Osteocyte (in vitro differentiated cells): ENCODE data around the gene FBN3. TPM values are rescaled to one million over a fixed set of nuclear protein-coding genes. Genes with fewer than 3 reads are reported as not detected.

Experiments used
- DNase-seq: peaks from one replicate; pipeline ENCODE4 v3.0.0; 2021; ENCODE audit warnings: mixed read lengths; ENCODE audit not compliant: unreplicated experiment; ENCODE audit errors: extremely low spot score
- H3K27ac Mint-ChIP-seq: one replicate; pipeline ENCODE4 v1.8.0; 2021; ENCODE audit warnings: mild to moderate bottlenecking, mixed read lengths; ENCODE audit not compliant: unreplicated experiment
- H3K27me3 Mint-ChIP-seq: one replicate; pipeline ENCODE4 v1.8.0; 2021; ENCODE audit warnings: mixed read lengths; ENCODE audit not compliant: unreplicated experiment
- H3K36me3 Mint-ChIP-seq: one replicate; pipeline ENCODE4 v1.8.0; 2021; ENCODE audit warnings: mixed read lengths; ENCODE audit not compliant: unreplicated experiment
- H3K4me1 Mint-ChIP-seq: one replicate; pipeline ENCODE4 v1.8.0; 2021; ENCODE audit warnings: mixed read lengths; ENCODE audit not compliant: unreplicated experiment
- H3K4me3 Mint-ChIP-seq: one replicate; pipeline ENCODE4 v1.8.0; 2021; ENCODE audit warnings: mild to moderate bottlenecking, moderate library complexity, mixed read lengths; ENCODE audit not compliant: unreplicated experiment
- H3K9me3 Mint-ChIP-seq: one replicate; pipeline ENCODE4 v1.8.0; 2021; ENCODE audit warnings: mixed read lengths; ENCODE audit not compliant: unreplicated experiment
- CTCF ChIP-seq: fragments of 200-600 bp; sonication (generic); IDR thresholded peaks from 2 replicates; pipeline ENCODE4 v1.5.0; 2021; ENCODE audit warnings: antibody characterized with exemption, mild to moderate bottlenecking, moderate library complexity
- total RNA-seq: library from RNA; stranded (reverse); gene quantifications from 2 replicates; pipeline ENCODE4 v1.2.1, GENCODE V29; 2021

Gene FBN3
- total RNA-seq, 1 donor from 2014 or later = 0.19 TPM

- no peak for DNase-seq
- H3K36me3 Mint-ChIP-seq = no peaks in the 10 kb centered on the region
These were observed 38.5 kb downstream of the FBN3 start for GRCh38 chr19:8110931-8111330.

GRCh38 chr19:8109890-8110662 is 39.3 kb downstream of the FBN3 start:
- DNase-seq = no peak
- Mint-ChIP-seq H3K36me3 (no peaks in the 10 kb centered on the region), H3K27ac (no peak overlapping the region), H3K4me3 (no peak overlapping the region), H3K9me3 (no peaks in the 10 kb centered on the region), H3K4me1 (no peaks in the 10 kb centered on the region), H3K27me3 (peaks cover 4% of the 10 kb centered on the region)
- TF ChIP-seq CTCF = no peak

More at GRCh38 chr19:8110931-8111330, 38.5 kb downstream of the FBN3 start:
- no peak overlapping the region for H3K27ac Mint-ChIP-seq
- no peaks in the 10 kb centered on the region for H3K9me3 Mint-ChIP-seq
- no peaks in the 10 kb centered on the region for H3K4me1 Mint-ChIP-seq
- peaks cover 7% of the 10 kb centered on the region for H3K27me3 Mint-ChIP-seq
- no peak for TF ChIP-seq CTCF
- H3K4me3 Mint-ChIP-seq = no peak overlapping the region

- no peak overlapping the region for H3K27ac Mint-ChIP-seq
- H3K4me1 Mint-ChIP-seq = no peaks in the 10 kb centered on the region
- no peak for DNase-seq
- TF ChIP-seq CTCF = no peak
- no peaks in the 10 kb centered on the region for H3K36me3 Mint-ChIP-seq
- no peaks in the 10 kb centered on the region for H3K9me3 Mint-ChIP-seq
- H3K27me3 Mint-ChIP-seq = peaks cover 4% of the 10 kb centered on the region
- H3K4me3 Mint-ChIP-seq = no peak overlapping the region
These were observed 39.9 kb downstream of the FBN3 start for GRCh38 chr19:8109455-8109854.

- H3K4me1 Mint-ChIP-seq = no peaks in the 10 kb centered on the region
These were observed 40.6 kb downstream of the FBN3 start for GRCh38 chr19:8108560-8109445.

More at GRCh38 chr19:8108560-8109445, 40.6 kb downstream of the FBN3 start:
- Mint-ChIP-seq H3K27ac (no peak overlapping the region), H3K36me3 (no peaks in the 10 kb centered on the region), H3K9me3 (no peaks in the 10 kb centered on the region), H3K27me3 (peaks cover 4% of the 10 kb centered on the region), H3K4me3 (no peak overlapping the region)
- TF ChIP-seq CTCF = no peak
- DNase-seq = no peak
